Mononuclear cell (primary cell): Measurements from ENCODE around the gene LEP. TPM values are rescaled to one million over a fixed set of nuclear protein-coding genes. Genes with fewer than 3 reads are reported as not detected.

Experiments
- H3K27me3 ChIP-seq: 2 replicates; pipeline ENCODE4 v1.6.0; 2011; ENCODE audit warnings: low read length, control low read depth; ENCODE audit not compliant: insufficient read depth
- H3K4me1 ChIP-seq: 2 replicates; pipeline ENCODE4 v1.5.1; 2011; ENCODE audit warnings: mild to moderate bottlenecking, low read length, control low read depth; ENCODE audit not compliant: insufficient read depth
- H3K4me3 ChIP-seq: 2 replicates; pipeline ENCODE4 v1.5.1; 2011; ENCODE audit warnings: mild to moderate bottlenecking, low read length, moderate library complexity
- H3K9me3 ChIP-seq: 2 replicates; pipeline ENCODE4 v1.5.1; 2011; ENCODE audit warnings: low read depth, mild to moderate bottlenecking, control low read depth, low read length
- total RNA-seq: library from RNA; depleted of rRNA; stranded (reverse); fragments of >200 nt; gene quantifications from one replicate; pipeline ENCODE4 v1.2.3, GENCODE V29; 2012

Gene LEP
- total RNA-seq, 1 donor, result not detected

- H3K4me1 ChIP-seq, result peaks cover 5% of the 10 kb centered on the region
- H3K4me3 ChIP-seq, result no peak overlapping the region
- H3K27me3 ChIP-seq, result no peaks in the 10 kb centered on the region
- H3K9me3 ChIP-seq, result no peaks in the 10 kb centered on the region
These were observed 58.1 kb downstream of the LEP start for GRCh38 chr7:128299109-128299607.

GRCh38 chr7:128302139-128302538 is 61.1 kb downstream of the LEP start:
- Histone ChIP-seq H3K4me3 (no peak overlapping the region), H3K27me3 (no peaks in the 10 kb centered on the region), H3K4me1 (peaks cover 5% of the 10 kb centered on the region), H3K9me3 (no peaks in the 10 kb centered on the region)

- H3K9me3 ChIP-seq, result no peaks in the 10 kb centered on the region
These were observed 62.1 kb downstream of the LEP start for GRCh38 chr7:128303133-128303532.

GRCh38 chr7:128303643-128304042 is 62.6 kb downstream of the LEP start:
- Histone ChIP-seq H3K4me3 (no peak overlapping the region), H3K9me3 (no peaks in the 10 kb centered on the region), H3K4me1 (peaks cover 1% of the 10 kb centered on the region), H3K27me3 (no peaks in the 10 kb centered on the region)

More at GRCh38 chr7:128303133-128303532, 62.1 kb downstream of the LEP start:
- peaks cover 5% of the 10 kb centered on the region for H3K4me1 ChIP-seq
- no peaks in the 10 kb centered on the region for H3K27me3 ChIP-seq
- no peak overlapping the region for H3K4me3 ChIP-seq

- no peaks in the 10 kb centered on the region for H3K27me3 ChIP-seq
- no peaks in the 10 kb centered on the region for H3K4me1 ChIP-seq
- H3K9me3 ChIP-seq, result no peaks in the 10 kb centered on the region
- no peak overlapping the region for H3K4me3 ChIP-seq
These were observed 63.1 kb downstream of the LEP start for GRCh38 chr7:128304212-128304611.

- Histone ChIP-seq H3K9me3 (no peaks in the 10 kb centered on the region), H3K4me3 (no peak overlapping the region), H3K4me1 (no peaks in the 10 kb centered on the region), H3K27me3 (no peaks in the 10 kb centered on the region)
These were observed 66.0 kb downstream of the LEP start for GRCh38 chr7:128307061-128307460.

Other genes with a start within 250 kb of the LEP start
- gene LRRC4, start 209.8 kb upstream of the LEP start, total RNA-seq, result 1.3 TPM
- gene RBM28, start 102.6 kb downstream of the LEP start, total RNA-seq, result 5.4 TPM
- gene PRRT4, start 120.4 kb downstream of the LEP start, total RNA-seq, result 0.10 TPM
- 39.7 TPM for gene IMPDH1, start 168.7 kb downstream of the LEP start, total RNA-seq
- 3.0 TPM for gene HILPDA, start 214.6 kb downstream of the LEP start, total RNA-seq
- 8.0 TPM for gene METTL2B, start 235.5 kb downstream of the LEP start, total RNA-seq